WTC11 (cell line): ENCODE results near the gene WDFY3. TPM values are rescaled to one million over a fixed set of nuclear protein-coding genes. Genes with fewer than 3 reads are reported as not detected.

ENCODE experiments used
- ATAC-seq: fragments of 200-7000 bp; cut with Tn5 transposase; 2 replicates; pipeline ENCODE4 v1.10.0; 2021; ENCODE audit warnings: mild to moderate bottlenecking, moderate library complexity
- CTCF ChIA-PET: fragments of 300-600 bp; sonication (Branson Sonifier 250); formaldehyde crosslinking; loops from one replicate; lab custom pipeline; 2021; ENCODE audit warnings: antibody characterized with exemption; lab: Charles Lee
- POLR2A ChIA-PET: fragments of 350-600 bp; sonication (Branson Sonifier 250); formaldehyde crosslinking; loops from one replicate; lab custom pipeline; 2021; ENCODE audit warnings: antibody characterized with exemption; lab: Charles Lee
- DNase-seq: peaks from one replicate; pipeline ENCODE4 v3.0.0; 2021; ENCODE audit warnings: low spot score
- H3K27ac Mint-ChIP-seq: 2 replicates; pipeline ENCODE4 v1.8.0; 2021; ENCODE audit warnings: mixed read lengths
- H3K27me3 Mint-ChIP-seq: 2 replicates; pipeline ENCODE4 v1.8.0; 2021; ENCODE audit warnings: low read depth, mild to moderate bottlenecking, moderate library complexity, mixed read lengths
- H3K36me3 Mint-ChIP-seq: 2 replicates; pipeline ENCODE4 v1.8.0; 2021; ENCODE audit warnings: mixed read lengths
- H3K4me1 Mint-ChIP-seq: 2 replicates; pipeline ENCODE4 v1.8.0; 2022; ENCODE audit warnings: mixed read lengths
- H3K4me3 Mint-ChIP-seq: 2 replicates; pipeline ENCODE4 v1.8.0; 2021; ENCODE audit warnings: mild to moderate bottlenecking, moderate library complexity, mixed read lengths
- H3K9me3 Mint-ChIP-seq: 2 replicates; pipeline ENCODE4 v1.8.0; 2021; ENCODE audit warnings: mixed read lengths
- ATF1 ChIP-seq: sonication (generic); formaldehyde crosslinking; IDR thresholded peaks from 2 replicates; pipeline ENCODE4 v1.8.1; 2023; ENCODE audit warnings: mild to moderate bottlenecking, moderate library complexity, missing genetic modification reagents
- CBFB ChIP-seq: sonication (generic); formaldehyde crosslinking; IDR thresholded peaks from 2 replicates; pipeline ENCODE4 v1.8.1; 2022; ENCODE audit warnings: mild to moderate bottlenecking, low read depth, missing genetic modification reagents
- CDX4 ChIP-seq: fragments of 250-450 bp; sonication (Bioruptor Pico); IDR thresholded peaks from 2 replicates; pipeline ENCODE4 v1.9.0; 2021; ENCODE audit warnings: moderate library complexity, mild to moderate bottlenecking, inconsistent platforms, borderline replicate concordance
- ELF4 ChIP-seq: sonication (generic); formaldehyde crosslinking; IDR thresholded peaks from 2 replicates; pipeline ENCODE4 v1.8.1; 2022; ENCODE audit warnings: low read depth, mild to moderate bottlenecking, moderate library complexity, missing genetic modification reagents
- FOXK1 ChIP-seq: sonication (generic); formaldehyde crosslinking; IDR thresholded peaks from 2 replicates; pipeline ENCODE4 v1.8.0; 2022; ENCODE audit warnings: mild to moderate bottlenecking, moderate library complexity, missing genetic modification reagents
- FOXP1 ChIP-seq: sonication (generic); formaldehyde crosslinking; IDR thresholded peaks from 2 replicates; pipeline ENCODE4 v1.8.0; 2022; ENCODE audit warnings: missing genetic modification reagents, mild to moderate bottlenecking, moderate library complexity, borderline replicate concordance
- GABPB1 ChIP-seq: sonication (generic); formaldehyde crosslinking; IDR thresholded peaks from 2 replicates; pipeline ENCODE4 v1.8.1; 2023; ENCODE audit warnings: mild to moderate bottlenecking, missing genetic modification reagents
- HMGA2 ChIP-seq: fragments of 250-450 bp; sonication (Bioruptor Pico); IDR thresholded peaks from 2 replicates; pipeline ENCODE4 v1.4.0; 2021; ENCODE audit warnings: mild to moderate bottlenecking, moderate library complexity
- KAT7 ChIP-seq: sonication (generic); formaldehyde crosslinking; IDR thresholded peaks from 2 replicates; pipeline ENCODE4 v1.8.1; 2023; ENCODE audit warnings: missing genetic modification reagents, mild to moderate bottlenecking, borderline replicate concordance
- MLX ChIP-seq: sonication (generic); formaldehyde crosslinking; IDR thresholded peaks from 2 replicates; pipeline ENCODE4 v1.8.1; 2023; ENCODE audit warnings: mild to moderate bottlenecking, missing genetic modification reagents, moderate library complexity
- MXD4 ChIP-seq: fragments of 250-450 bp; sonication (Bioruptor Pico); IDR thresholded peaks from 2 replicates; pipeline ENCODE4 v1.8.0; 2021; ENCODE audit warnings: mild to moderate bottlenecking, moderate library complexity, borderline replicate concordance
- NFATC4 ChIP-seq: fragments of 250-450 bp; sonication (Bioruptor Pico); IDR thresholded peaks from 2 replicates; pipeline ENCODE4 v1.9.0; 2021; ENCODE audit warnings: mild to moderate bottlenecking
- NR1H2 ChIP-seq: sonication (generic); formaldehyde crosslinking; IDR thresholded peaks from 2 replicates; pipeline ENCODE4 v1.9.0; 2021; ENCODE audit warnings: mild to moderate bottlenecking, moderate library complexity, missing genetic modification reagents
- OVOL2 ChIP-seq: fragments of 250-450 bp; sonication (Bioruptor Pico); IDR thresholded peaks from 2 replicates; pipeline ENCODE4 v1.9.0; 2021; ENCODE audit warnings: mild to moderate bottlenecking, borderline replicate concordance
- PREB ChIP-seq: sonication (generic); formaldehyde crosslinking; IDR thresholded peaks from 2 replicates; pipeline ENCODE4 v1.8.1; 2022; ENCODE audit warnings: mild to moderate bottlenecking, missing genetic modification reagents, moderate library complexity, borderline replicate concordance
- SP1 ChIP-seq: sonication (generic); formaldehyde crosslinking; conservative IDR thresholded peaks from 2 replicates; pipeline ENCODE4 v1.8.1; 2022; ENCODE audit warnings: missing genetic modification reagents
- STAT6 ChIP-seq: sonication (generic); formaldehyde crosslinking; conservative IDR thresholded peaks from 2 replicates; pipeline ENCODE4 v1.8.1; 2023; ENCODE audit warnings: mild to moderate bottlenecking, low read depth, missing genetic modification reagents, moderate library complexity
- TEAD1 ChIP-seq: sonication (generic); formaldehyde crosslinking; IDR thresholded peaks from 2 replicates; pipeline ENCODE4 v1.8.0; 2022; ENCODE audit warnings: mild to moderate bottlenecking, missing genetic modification reagents
- TP53 ChIP-seq: sonication (generic); formaldehyde crosslinking; IDR thresholded peaks from 2 replicates; pipeline ENCODE4 v1.8.1; 2023; ENCODE audit warnings: mild to moderate bottlenecking, missing genetic modification reagents
- ZMAT4 ChIP-seq: fragments of 250-450 bp; sonication (Bioruptor Pico); IDR thresholded peaks from 2 replicates; pipeline ENCODE4 v1.9.0; 2021; ENCODE audit warnings: mild to moderate bottlenecking
- ZNF317 ChIP-seq: sonication (generic); formaldehyde crosslinking; IDR thresholded peaks from 2 replicates; pipeline ENCODE4 v1.8.1; 2023; ENCODE audit warnings: low read depth, mild to moderate bottlenecking, moderate library complexity, missing genetic modification reagents, borderline replicate concordance
- ZNF396 ChIP-seq: fragments of 250-450 bp; sonication (Bioruptor Pico); IDR thresholded peaks from 2 replicates; pipeline ENCODE4 v1.8.0; 2021; ENCODE audit warnings: mild to moderate bottlenecking, moderate library complexity, borderline replicate concordance
- ZNF671 ChIP-seq: fragments of 250-450 bp; sonication (Bioruptor Pico); IDR thresholded peaks from 2 replicates; pipeline ENCODE4 v1.8.0; 2021; ENCODE audit warnings: mild to moderate bottlenecking
- total RNA-seq: library from RNA; stranded (reverse); gene quantifications from 3 replicates; pipeline ENCODE4 v1.2.3, GENCODE V29; 2021

Gene WDFY3
- total RNA-seq, 1 experiment from 2014 or later: 77.2 TPM

GRCh38 chr4:84631573-84631972 lies 334.9 kb downstream of the WDFY3 start:
- Mint-ChIP-seq H3K27ac (0 out of 2 replicates have a peak overlapping the region, but pooled peaks have one; percentile 6), H3K4me1 (no peaks in the 10 kb centered on the region), H3K36me3 (peaks cover 15% of the 10 kb centered on the region), H3K9me3 (no peaks in the 10 kb centered on the region), H3K4me3 (no peak overlapping the region), H3K27me3 (no peaks in the 10 kb centered on the region)
- no peak for DNase-seq
- no peak for TF ChIP-seq NR1H2 (CRISPR knock-in tag)
- no peak for TF ChIP-seq TP53 (CRISPR knock-in tag)
- TF ChIP-seq ZNF671 (CRISPR knock-in tag): no peak
- ChIA-PET CTCF (no interaction called here), POLR2A (no interaction called here)
- no peak for ATAC-seq

GRCh38 chr4:84626673-84627072 lies 339.8 kb downstream of the WDFY3 start:
- Mint-ChIP-seq H3K4me1 (peaks cover 12% of the 10 kb centered on the region), H3K27ac (no peak overlapping the region), H3K36me3 (peaks cover 11% of the 10 kb centered on the region), H3K4me3 (no peak overlapping the region), H3K9me3 (no peaks in the 10 kb centered on the region), H3K27me3 (no peaks in the 10 kb centered on the region)
- ATAC-seq (no peak), DNase-seq (no peak)
- ChIA-PET POLR2A (no interaction called here), CTCF (interaction anchor here (1.0 kb wide), 1 partner anchor 48 kb away, joined by 3 read pairs; no protein-coding TSS in a partner anchor)
- no peak for TF ChIP-seq MLX (CRISPR knock-in tag)
- no peak for TF ChIP-seq FOXK1 (CRISPR knock-in tag)
- TF ChIP-seq ZNF317 (CRISPR knock-in tag): no peak
- no peak for TF ChIP-seq FOXP1
- no peak for TF ChIP-seq OVOL2 (CRISPR knock-in tag)
- TF ChIP-seq MXD4 (CRISPR knock-in tag): no peak
- no peak for TF ChIP-seq ZNF396 (CRISPR knock-in tag)
- TF ChIP-seq STAT6 (CRISPR knock-in tag): no peak
- no peak for TF ChIP-seq TEAD1 (CRISPR knock-in tag)
- TF ChIP-seq ELF4 (CRISPR knock-in tag): no peak
- no peak for TF ChIP-seq CDX4
- TF ChIP-seq CBFB (CRISPR knock-in tag): no peak
- no peak for TF ChIP-seq GABPB1 (CRISPR knock-in tag)
- TF ChIP-seq SP1 (CRISPR knock-in tag): no peak
- no peak for TF ChIP-seq NFATC4 (CRISPR knock-in tag)
- TF ChIP-seq ZMAT4: no peak

GRCh38 chr4:84623661-84624060 lies 342.8 kb downstream of the WDFY3 start:
- CTCF ChIA-PET: interaction anchor here (2.9 kb wide), 1 partner anchor 45 kb away, joined by 16 read pairs; no protein-coding TSS in a partner anchor
- ATAC-seq (no peak; the same call in 1 of the 2 replicates), DNase-seq (no peak)
- Mint-ChIP-seq H3K4me3 (no peak overlapping the region), H3K27ac (peak overlapping the region; percentile 94; the same call in 1 of the 2 replicates), H3K9me3 (no peaks in the 10 kb centered on the region), H3K27me3 (no peaks in the 10 kb centered on the region), H3K4me1 (peaks cover 12% of the 10 kb centered on the region), H3K36me3 (peaks cover 19% of the 10 kb centered on the region)
- TF ChIP-seq KAT7 (no peak), PREB (CRISPR knock-in tag) (no peak), CDX4 (no peak), ATF1 (no peak), HMGA2 (CRISPR knock-in tag) (no peak), GABPB1 (CRISPR knock-in tag) (no peak)
- POLR2A ChIA-PET: no interaction called here
